Fibroblast of mammary gland (primary cell): ENCODE data around the gene RAB13.

Experiments
- DNase-seq: peaks from one replicate; pipeline ENCODE4 v3.0.0-alpha.2; 2010; ENCODE audit warnings: low read depth
- H3K4me3 ChIP-seq: 2 replicates; pipeline ENCODE4 v1.5.1; 2011; ENCODE audit warnings: low read depth, mild to moderate bottlenecking, low read length, moderate library complexity; ENCODE audit not compliant: control insufficient read depth
- CTCF ChIP-seq: conservative IDR thresholded peaks from 2 replicates; pipeline ENCODE4 v1.5.1; 2011; ENCODE audit warnings: low read depth, low read length, inconsistent platforms; ENCODE audit not compliant: control insufficient read depth, insufficient read depth

RAB13 gene

DNA sequence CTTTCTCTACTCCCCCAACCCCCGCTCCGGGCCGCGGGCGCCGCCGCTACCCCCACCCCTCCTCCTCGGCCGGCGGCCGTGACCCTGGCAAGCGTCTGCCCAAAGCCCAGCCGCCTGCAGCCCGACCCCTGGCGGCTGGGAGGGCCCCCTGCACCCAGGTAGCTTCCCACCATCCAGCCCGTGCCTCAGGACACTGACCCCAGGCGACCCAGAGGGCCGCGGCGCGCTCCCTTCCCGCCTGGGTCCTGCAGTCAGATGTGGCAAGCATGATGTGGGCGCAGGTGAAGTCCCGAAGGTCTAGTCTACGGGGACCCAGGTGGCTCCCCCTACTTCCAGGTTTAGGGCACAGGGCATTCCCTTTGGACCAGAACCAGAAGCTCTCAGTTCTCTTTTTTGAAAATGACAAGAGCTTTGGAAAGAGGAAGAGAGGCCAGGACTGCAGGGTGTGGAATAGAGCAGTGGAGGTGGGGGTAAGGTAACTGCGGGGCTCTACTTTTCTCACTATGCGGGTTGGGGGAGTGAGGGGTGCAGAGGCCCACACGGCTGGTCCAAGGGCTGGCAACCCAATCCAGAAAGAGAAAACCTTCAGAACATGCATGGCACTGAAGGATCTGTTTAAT is 39.4 kb downstream of the RAB13 start, which contains the start of gene DENND4B:
TSS of gene DENND4B (minus strand) at position 97 of the 620 bp plus-strand sequence. CDS start 2,344 bp downstream, outside the sequence.
- peak within 1 kb of the TSS; percentile 65 for H3K4me3 ChIP-seq
- peak; percentile 60 for TF ChIP-seq CTCF
- peak; percentile 70 for DNase-seq

DNA sequence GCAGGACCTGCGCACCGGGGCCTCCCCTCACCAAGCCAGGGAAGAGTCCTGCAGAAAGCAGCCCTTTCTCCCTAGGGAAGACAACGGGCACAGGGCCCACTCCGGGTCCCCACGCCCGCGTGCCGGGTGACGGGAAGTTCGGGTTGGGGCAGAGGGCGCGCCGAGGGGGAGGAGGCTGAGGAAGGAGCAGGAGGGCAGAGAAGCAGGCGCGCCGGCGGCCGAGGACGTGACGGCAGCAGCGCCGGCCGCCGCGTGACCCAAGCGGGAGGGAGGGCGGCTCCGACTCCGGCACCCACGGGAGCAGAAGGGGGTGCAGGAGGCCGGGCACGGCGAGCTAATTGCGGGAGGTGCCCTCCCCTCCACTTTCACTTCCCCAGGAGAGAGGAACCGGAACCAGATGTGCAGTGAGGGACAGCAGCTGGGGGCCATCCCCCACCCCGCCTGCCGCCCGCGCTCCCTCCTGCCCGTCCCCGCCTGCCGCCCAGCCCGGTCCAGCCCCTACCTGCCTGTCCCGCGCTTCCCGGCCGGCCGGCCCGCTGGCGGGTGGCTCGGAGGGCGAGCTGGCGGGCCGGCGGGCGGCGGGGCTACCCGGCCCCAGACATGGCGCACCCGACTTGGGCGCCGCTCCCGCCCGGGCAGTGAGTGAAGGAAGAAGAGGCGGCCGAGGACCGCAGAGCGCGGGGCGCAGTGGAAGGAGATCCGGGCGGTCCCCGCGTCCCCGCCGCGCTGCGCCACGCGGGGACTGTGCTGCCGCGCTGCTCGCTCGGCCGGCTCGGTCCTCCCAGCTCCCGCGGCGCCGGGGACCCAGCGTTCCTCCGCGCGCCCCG is 40.1 kb downstream of the RAB13 start:
- peak; percentile 69 for DNase-seq
- peak overlapping the region; percentile 65 for H3K4me3 ChIP-seq
- no peak for TF ChIP-seq CTCF

GRCh38 chr1:153945131-153945794 is 40.9 kb downstream of the RAB13 start:
- peak; percentile 45 for DNase-seq

GRCh38 chr1:153944827-153945117 is 41.4 kb downstream of the RAB13 start:
- DNase-seq: no peak
- no peak for TF ChIP-seq CTCF
- H3K4me3 ChIP-seq: no peak overlapping the region

More at GRCh38 chr1:153945131-153945794, 40.9 kb downstream of the RAB13 start:
- peak overlapping the region; percentile 65 for H3K4me3 ChIP-seq
- TF ChIP-seq CTCF: no peak

DNA sequence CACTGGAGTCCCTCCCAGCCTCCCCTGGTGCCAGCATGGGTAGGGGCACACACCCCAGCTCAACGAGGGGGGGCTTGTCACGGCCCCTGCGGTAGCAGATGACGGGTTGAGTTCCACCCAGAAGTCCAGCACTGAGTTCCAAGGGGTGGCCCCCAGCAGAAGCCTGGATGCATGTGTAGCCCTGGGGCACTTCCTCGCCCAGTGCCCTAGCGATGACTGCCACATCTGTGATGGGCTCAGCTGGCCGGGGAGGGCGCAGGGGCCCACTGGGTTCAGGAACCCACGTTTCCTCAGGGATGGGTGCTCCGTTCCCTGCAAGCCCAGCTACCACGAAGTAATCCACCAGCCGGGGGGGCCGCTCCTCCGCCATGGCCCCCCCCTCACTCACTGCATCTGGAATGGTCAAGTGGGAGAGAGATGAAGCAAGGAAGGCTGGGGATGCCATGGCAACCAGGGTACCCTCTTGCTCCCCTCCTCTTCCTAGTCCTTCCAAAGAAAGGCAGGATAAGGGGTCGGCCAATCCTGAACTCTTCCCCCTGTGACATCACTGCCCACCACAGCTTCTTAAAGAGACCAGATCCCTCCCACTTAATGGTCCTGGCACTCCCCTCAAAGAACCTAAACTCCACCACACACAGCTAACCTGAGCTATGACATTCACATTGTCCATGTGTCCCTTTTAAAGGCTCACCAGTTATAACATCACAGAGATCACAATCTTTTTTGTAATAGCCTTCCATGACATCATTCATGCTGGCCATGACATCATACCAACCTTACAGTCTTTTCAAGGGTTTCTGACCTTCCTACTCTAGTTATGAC is 41.9 kb downstream of the RAB13 start:
- TF ChIP-seq CTCF: no peak
- no peak overlapping the region for H3K4me3 ChIP-seq
- no peak for DNase-seq
